DMS53 treated with DMSO at 0.1 percent for 48 hours (cell line): Measurements from ENCODE around the gene IL17F.
A peak's percentile ranks its signal among the peaks of the same experiment; 100 is the strongest.
"Not testable (repeated sequence)": the region's sequence is repeated elsewhere in the genome, so short reads cannot be mapped to it uniquely, and the experiment has no call there.

Experiments used
- DNase-seq: peaks from one replicate; lab custom pipeline; 2025; ENCODE audit not compliant: unreplicated experiment; lab: John Stamatoyannopoulos, UW

IL17F gene

DNA sequence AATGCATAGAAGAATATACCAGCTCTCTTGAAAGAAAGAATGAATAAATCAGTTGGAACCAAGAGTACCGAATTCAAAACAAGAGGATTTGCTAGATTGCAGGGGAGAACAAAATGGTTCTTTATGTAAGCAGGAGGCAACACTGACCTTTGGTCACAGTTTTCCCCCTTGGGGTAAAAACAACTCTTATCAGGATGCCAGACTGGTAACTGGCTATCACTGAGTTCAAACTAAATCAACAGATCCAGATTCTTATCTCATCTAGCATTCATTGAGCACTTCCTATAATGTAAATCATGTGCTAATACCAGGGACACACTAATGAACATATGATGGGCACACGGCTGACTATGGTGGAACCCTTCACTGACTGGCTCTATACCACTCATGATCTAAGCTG is 4.8 kb upstream of the IL17F start:
- no peak for DNase-seq

DNA sequence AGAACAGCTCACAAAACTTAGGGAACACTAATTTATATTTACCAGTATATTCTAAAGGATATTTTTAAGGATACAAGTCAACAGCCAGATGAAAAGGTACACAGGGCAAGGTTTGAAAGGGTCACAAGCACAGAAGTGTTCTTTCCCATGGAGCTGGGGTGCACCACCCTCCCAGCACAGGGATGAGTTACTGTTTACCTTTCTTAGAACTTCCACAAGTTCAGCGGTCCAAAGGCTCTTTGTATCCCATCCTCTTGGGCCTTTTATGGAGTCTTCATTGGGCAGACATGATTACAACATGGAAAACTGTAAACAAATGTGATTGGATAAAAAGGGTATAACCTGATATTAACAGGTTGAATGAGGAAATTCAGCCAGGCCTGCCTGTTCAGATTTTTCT is 1.1 kb upstream of the IL17F start:
- no peak for DNase-seq

DNA sequence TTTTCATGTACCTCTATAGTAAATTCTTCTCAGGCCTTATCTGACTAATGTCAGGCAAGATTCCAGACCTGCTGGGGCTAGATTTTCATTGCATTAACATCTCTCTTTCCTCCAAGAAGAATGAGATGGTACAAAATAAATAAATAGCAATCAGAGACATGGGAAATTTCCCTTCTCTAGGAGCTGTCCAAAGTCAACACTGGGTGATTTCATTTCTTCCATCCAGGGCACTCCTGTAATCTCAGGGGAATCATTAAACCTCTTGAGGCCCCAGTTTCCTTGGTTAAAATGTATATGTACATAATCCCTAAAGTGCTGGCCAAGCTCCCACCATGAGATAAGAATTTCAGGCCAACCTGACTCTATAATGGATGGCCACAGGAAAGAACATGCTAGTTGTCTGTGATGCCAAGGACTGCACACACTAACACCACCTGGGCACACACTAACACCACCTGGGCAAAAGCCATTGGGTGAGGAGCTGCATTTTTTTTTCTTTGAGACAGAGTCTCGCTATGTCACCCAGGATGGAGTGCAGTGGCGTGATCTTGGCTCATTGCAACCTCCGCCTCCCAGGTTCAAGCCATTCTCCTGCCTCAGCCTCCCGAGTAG is 912 bp downstream of the IL17F start:
- peak; percentile 25 for DNase-seq

DNA sequence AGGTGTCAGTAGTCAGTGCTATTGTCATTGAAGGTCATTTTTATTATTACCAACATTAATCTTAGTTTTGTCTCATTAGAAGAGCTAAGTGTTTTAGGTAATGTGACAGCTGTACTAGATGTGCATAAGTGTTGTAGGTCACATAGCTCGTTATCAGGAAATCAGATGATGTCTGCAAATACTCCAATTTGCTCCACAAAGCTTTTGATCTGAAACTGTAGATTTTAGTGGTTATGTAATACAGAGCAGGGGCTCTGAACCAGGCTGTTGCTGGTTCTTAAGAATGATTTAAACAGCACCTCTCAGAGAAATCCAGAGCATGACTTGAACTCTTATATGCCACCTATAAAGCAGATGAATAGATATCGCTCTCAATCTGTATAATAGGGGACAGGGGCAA is 2.5 kb downstream of the IL17F start:
- DNase-seq: no peak

DNA sequence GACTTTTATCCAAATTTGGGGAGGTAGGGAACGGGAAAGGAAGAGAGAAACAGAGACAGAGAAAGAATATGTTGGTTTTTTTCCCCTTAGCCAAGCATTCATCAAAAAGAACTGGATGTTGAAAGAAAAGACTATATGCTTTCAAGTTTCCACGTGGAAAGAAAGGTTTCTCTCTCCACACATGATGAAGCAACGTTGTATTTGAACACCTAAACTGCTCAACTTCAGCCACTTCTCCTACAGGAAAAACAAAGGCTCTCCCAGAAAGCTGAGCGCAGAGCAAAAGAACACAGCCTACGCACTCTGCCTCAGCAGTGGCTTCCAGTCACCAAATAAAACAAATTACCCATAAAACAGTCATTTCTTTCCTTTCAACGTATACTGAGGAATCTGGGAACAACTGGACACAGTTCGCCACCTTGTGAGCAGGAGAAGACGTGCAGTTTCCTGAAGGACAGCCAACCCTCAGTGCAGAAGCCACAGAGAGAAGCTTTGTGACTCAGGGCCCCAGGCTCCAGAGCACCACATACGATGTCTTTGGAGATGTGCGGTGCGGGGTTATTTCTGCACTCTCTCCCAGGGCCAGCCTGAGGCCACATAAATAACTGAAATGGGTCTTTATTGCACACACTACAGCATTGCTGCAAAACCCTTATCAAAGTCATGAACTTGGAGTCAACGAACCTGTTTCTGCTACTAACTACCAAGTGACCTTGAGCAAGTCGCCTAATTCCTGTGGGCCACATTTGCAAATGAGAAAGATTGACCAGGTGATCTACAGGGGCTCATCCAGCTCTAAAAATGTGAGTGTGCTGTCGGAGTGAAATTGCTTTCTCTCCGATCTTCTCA is 10.1 kb downstream of the IL17F start:
- peak; percentile 87 for DNase-seq

DNA sequence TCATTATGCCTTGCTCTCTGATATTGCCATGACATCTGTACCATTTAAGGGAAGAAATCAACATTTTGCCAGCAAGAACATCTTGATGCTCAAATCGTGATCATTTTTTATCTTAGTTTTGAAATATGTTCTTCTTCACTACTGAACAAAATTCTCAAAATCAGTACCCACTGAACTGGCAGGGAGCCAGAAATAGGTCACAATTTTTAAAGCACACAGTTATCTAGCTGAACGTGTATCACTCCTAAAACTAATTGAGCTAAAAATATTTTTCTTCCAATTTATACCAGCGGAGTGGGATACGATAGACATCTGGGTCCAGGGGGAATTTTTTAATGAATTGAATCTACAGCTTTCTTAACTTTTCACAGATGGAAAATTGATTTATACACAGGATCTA is 11.3 kb downstream of the IL17F start:
- no peak for DNase-seq

DNA sequence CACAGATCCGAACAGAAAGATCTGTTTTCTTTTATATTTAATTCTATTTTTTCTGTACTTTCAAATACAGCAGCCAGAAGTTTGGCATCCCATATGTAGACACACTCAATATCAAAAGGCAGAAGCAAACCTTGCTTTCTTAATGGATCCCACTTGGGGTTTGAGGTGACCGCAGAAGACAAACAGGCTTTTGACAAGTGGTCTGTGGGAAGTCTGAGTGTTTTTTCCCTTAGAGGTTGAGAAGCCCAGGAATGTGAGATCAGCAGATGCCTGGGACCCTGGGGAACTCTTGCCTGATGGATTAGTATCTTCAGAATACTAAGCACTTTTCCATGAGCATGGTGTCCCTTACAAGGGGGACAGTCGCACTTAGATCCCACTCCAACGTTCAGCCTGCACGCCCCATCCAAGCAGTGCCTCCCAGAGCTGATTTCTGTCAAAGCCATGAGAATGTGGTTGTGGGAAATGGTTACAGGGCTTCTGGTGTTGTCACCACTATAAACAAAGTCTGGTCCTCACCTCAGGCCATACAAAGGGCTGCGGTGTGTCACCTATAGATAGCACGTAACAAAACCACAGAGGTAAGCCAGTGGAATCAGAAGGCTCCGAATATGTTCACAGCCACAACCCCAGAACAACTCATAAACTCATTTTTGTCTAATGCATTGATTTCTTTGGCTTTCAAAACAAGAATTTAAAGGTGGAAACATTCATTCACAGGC is 12.7 kb downstream of the IL17F start:
- no peak for DNase-seq

DNA sequence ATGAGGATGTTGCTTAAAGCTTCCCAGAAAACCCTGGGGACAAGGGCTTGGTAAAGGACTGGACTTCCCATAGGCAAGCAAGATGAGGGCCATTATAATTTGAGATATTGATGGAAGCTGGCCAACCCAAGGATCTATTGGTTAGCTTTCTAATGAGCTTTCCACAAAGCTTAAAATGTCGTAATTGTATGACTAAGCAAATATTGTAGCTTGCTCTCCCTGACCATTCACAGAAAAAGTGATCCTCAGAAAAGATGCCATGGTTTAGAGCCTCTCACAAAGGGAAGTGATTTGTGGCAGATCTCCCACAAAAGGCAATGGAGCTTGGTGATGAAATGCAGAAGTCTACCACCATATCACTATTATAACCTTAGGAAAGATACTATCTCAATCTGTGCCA is 13.6 kb downstream of the IL17F start:
- no peak for DNase-seq

DNA sequence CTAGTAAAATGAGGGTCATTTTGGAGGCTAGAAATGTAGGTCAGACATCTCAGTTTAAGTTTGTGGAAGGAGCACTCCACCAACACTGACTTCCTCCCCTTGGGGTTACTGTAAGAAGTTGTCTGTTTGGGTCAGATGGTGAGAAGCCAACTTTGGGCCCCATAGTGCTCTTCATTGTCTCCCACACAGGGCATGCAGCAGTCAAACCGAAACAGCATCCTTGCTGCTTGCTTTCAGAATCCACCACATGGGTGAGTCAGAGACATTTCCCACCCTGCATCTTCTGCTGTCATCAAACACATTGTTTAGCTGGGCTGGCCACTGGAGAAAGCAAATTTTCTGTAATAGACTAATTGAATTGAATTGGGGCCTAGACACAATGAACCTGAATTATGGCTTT is 16.8 kb downstream of the IL17F start:
- no peak for DNase-seq

DNA sequence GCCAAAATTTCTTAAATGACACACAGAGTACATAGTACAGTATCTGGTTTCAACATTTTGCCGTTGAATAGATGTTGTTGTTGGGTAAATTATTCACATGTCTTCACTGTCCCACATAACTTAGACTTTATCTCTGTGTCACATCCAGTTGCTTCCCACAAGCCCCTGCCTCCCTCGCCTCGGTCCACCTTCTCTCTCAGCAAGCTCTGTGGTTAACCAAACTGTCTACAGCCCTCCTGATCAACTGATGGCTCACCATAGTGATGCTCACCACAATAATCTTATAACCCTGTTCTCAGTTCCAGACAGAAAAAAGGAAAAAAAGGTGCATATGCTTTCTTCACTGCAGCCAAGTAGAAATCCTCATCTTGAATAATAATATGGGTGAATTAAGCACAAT is 23.0 kb downstream of the IL17F start:
- no peak for DNase-seq

DNA sequence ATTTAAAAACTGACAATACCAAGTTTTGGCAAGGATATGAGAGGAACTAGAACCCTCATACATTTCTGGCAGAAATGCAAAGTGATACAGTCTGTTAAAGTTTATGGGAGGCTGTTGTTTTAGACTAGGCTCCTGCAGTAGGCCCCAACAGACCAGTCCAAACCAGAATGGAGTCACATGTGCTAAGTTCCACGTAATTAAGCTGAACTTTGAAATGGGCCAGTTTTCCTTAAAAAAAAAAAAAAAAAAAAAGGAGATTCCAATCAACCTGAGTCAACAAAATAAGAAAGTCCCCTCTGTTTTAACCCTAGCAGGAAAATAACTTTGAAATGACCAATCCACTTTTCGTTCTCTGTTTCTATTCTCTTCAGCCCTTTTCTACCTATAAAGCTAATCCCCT is 26.5 kb downstream of the IL17F start:
- no peak for DNase-seq

DNA sequence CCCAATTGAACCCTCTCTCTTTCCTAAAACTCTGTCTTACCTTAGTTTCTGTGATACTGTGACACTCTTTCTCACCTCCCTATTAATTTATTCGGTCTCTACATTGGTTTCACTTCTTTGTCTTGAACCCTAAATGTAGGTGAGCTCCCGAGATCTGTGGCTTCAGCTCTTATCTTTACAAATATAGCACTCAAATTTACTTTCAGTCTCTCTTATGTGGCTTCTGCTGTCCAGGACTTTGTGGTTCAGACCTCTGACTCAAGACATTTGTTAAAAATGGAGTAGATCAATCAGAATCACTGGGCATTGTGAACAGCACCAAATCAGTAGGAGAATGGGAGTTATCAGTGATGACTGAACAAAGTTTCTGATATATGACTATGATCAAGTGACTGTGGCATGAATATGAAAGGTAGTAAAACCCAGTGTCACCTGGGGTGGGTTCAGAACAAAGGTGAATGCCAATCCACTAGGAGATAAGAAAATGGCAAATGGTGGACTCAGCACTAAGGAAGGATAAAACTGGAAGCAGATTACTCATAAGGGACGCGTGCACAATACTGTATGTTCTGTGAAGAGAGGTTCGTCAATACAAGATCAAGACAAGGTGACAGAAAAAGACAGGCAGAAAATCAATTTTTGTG is 27.2 kb downstream of the IL17F start:
- DNase-seq: no peak

DNA sequence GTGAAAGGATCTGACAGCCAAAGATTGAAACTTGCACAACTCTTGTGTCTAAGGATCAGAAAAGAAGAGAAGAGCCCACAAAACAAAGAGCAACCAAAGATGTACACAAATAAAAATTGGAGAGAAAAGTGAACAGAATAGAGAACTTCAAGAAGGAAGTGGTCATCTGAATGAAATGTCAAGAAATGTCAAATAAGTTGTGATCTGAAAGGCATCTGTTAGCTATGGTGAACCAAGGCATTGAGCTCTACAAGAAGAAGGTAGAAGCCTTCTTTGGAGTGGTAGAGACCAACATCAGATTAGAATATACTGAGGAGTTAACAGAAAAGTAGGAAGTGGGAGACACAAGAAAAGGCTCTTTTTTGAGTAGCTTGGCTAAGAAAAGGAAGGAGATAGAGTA is 28.5 kb downstream of the IL17F start:
- DNase-seq: no peak

DNA sequence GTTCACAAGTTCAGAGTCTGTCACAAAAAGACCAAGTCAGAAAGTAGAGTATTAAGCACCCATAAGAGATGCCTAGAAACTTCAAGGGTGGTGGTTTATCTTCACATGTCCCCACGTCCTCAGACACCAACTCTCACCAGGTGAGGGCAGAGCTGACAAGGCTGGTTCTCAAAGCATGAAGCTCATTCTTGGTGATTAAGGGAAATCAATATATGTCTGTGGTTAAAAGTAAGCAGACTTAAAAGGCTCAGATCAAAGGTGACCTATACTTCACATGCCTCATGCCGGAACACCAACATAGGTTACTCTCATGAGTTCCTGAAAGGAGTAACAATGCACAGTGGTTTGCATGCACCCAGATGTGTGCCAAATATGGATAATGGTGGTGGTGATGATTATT is 31.2 kb downstream of the IL17F start:
- no peak for DNase-seq

DNA sequence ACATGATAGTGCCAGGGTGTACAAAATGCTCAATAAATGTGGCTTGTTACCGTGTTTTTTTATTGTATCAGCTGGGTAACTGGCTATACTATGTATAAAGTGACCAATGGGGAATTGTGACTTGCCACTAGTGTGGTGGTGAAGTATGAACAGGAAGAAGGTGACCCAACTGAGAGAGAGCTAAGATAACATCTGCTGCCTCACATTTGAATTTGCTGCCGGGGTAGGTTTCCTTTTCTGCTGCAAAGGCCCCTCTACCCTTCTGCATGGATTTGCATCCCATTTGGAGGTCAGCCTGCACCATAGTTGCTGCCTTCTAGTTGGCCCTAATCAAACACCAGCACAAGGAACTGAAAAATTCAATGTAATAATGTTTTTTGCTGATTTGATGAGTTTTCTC is 34.1 kb downstream of the IL17F start:
- no peak for DNase-seq

DNA sequence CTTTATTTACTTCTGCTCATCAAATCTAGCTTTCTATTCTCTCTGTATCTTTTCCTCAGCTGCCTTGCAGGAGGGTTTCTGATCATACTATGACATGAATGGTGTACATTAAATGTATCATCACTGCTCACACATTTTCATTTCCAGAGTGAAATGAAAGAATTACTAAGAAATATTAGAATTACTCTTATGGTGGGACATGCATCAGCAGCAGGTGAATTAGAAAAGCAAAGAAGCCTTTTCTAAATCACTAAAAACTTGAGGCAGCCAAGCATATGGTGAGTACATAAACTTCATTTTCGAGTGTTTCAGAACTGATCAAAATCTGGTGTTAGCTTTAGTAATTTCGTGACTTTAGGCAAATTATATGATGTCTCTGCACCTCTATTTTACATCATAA is 34.5 kb downstream of the IL17F start:
- DNase-seq: no peak

DNA sequence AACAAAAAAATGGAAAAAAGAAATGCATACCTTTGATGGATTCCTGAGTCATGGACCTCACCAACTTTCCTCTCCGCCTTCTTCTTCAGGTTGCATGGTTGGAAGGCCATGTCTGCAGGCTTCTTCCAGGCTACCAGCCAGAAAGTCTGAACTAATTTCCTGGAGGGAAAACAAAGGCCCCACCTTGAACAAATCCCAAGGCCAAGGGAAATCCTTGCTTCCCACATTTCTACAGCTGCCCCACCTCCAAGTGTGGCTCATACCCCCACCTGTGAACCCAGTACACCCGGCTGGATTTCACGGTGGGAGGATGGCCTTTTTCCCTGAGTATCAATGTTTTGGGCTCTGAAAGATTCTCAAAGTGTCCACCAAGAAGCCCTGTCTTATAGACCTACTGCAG is 35.7 kb downstream of the IL17F start:
- DNase-seq: no peak

DNA sequence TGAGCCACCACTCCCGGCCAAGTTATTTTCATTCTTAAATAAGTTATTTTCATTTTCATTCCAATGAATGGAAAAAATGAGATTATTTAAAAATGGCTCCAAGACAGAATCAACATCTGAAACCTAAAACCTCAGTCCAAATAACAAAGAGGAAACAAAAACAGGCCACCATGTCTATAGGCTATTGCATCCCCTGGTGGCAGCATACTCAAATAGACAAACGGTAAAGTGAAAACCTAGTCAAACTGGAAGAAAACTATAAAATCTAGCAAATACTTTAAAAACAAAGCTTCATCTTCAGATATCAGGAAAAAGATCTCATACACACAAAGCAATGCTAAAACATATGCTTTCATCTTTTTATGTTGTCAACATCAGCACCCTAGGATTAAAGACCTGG is 37.2 kb downstream of the IL17F start:
- DNase-seq: no peak

DNA sequence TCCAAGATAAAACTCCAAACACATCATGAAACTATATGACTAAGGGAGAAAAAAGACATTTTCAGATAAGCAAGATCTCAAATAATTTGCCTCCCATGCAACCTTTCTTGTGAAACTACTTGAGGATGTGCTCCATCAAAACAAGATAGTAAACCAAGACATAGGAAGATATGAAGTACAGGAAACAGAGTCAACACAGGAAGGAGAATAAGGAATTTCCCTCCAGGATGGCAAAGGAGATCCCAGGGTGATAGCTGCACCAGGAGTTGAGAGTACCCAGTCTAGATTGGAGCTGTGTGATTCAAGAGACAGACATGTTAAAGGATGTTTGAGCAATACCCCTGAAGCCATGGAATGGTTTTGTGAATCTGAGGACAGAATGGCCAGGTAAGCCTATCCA is 42.8 kb downstream of the IL17F start:
- no peak for DNase-seq

DNA sequence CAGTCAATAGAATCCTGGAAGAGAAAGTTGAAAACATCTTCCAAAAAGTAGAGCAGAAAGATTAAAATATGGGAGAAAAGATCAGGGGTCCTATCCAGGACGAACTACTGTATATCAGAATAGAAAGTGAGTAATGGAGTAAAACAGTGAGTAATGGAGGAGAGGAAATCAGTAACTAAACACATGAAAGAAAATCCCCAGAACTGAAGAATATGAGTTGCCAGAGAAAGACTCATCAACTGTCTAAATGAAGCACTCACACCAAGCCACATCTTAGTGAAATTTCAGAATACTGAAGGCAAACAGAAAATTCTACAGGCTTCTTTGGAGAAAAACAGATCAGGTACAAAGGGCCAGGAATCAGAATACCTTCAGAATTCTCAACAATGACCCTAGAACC is 43.3 kb downstream of the IL17F start:
- no peak for DNase-seq

DNA sequence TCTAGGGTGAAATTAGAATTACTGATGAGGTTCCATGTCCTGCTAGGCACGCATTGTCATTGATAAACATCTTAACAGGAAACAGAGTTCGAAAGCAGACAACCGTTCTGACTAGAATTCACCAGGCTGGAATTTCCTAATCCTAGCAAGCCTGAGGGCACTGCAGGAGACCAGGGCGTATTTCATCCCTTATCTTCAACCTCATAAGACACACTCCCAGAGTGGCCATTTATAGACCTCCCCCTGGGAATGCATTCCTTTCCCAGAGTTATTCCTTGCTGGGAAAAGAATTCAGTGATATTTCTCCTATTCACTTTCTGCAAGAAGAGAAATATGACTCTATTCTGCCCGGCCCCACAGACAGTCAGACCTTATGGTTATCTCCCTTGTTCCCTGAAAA is 44.2 kb downstream of the IL17F start:
- not testable (repeated sequence) for DNase-seq

DNA sequence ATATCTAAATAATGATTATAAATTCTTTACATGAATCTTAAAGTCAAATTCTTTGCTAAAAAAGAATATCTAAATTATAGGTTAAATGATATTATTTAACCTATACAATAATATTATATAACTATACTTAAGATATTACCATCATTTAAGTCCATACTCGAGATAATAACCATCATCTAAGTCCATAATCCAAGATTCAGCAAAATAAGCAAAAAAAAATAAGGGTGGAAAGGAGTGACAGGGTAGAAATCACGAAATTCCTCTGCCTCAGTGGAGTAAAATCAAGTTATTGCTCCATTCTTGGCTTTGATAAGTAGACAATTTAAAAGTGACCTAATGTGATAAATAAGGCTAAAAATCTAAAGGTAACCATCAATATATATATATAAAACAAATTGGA is 48.4 kb downstream of the IL17F start:
- DNase-seq: no peak
